ENCODE measurements around the gene FAM83G.
A peak's percentile ranks its signal among the peaks of the same experiment; 100 is the strongest.
"Not testable (repeated sequence)": the region's sequence is repeated elsewhere in the genome, so short reads cannot be mapped to it uniquely, and the experiment has no call there.

Gene FAM83G

DNA sequence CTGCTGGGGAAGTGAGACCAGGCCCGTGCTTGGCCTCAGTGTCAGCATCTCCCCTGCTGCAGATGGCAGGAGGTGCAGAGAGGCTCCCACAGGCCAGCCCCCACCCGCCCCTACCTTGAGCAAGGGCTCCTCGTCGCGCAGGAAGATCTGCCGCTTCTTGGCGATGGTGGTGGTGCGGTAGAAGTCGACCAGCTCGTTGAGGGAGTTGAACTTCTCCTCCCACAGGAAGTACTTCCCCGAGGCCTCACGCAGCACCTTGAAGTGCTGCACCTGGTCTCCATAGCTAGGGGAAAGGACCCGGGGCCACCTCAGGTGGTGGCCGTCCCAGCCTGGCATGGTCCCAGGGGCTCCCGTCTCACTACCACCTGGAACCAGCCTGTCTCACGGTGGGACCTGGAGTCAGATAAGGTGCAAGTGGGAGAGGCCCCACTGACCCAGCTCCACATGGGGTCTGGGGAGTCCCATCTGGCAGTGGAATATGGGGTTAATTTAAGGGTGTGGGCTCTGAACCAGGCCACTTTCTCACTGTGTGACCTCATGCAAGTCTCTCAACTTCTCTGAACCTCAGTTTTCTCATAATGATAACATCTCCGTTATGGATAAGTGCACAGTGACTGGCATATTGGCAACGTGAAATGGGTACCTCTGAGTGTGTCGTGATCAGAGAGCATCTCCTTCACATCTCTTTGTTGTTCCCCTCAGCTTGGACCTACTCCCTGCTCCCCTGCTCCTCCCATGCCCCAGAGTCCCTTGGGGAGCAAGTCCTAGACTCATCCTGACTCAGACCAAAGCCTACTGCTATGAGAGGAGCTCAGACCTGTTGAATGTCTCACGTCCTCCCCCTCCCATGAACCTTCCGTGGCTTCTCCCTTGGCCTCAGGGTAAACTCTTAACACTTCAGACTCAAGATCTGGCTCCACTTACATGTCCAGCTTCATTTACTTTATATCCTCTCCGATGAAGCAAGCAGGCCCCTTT lies 19.8 kb upstream of the FAM83G start:
- no peak for TF ChIP-seq TAF1 (IDR thresholded peaks at IDR 0.05; ENCODE audit: borderline replicate concordance, low read depth, low read length)
- no peak for DNase-seq (ENCODE audit: insufficient read length)
- FAIRE-seq = no peak

DNA sequence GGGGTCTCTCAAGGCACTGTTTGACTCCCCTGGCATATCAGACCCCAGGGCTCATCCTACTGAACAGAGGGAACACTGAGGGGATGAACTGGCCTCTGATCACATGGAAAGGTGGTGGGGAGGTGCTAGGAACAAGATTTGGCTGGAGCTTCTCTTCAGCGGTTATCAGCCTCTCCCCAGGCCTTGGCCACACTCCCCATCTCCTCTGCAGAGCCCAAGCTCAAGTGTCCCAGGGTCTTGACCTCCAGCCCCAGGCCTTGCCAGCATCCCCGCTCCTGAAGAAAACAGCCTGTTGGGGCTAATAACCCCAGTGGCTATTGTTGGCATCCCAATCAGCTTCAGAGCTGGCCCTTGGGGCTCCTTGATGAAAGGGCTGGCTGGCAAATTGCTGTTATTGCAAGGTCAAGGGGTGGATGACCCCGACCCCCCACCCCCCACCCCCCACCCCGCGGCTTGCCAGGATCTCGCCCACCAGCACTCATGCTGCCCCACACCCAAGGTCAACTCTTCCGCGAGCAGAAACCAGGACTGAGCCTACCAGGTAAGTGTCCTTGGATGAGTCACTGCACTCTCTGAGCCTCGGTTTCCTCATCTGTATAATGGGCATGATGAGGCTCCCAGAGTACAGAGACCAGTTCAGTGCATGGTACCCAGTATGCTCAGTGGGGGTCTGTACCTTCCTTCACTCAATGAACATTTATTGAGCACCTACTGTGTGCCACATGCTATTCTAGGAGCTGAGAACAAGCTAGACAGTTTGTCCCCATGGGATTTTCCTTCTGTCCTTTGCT lies 18.8 kb upstream of the FAM83G start:
- TF ChIP-seq TAF1 (IDR thresholded peaks at IDR 0.05; ENCODE audit: borderline replicate concordance, low read depth, low read length) (no peak), POLR2AphosphoS5 (IDR thresholded peaks at IDR 0.05; ENCODE audit: low read depth, low read length) (peak; percentile 3; the same call in 1 of the 2 replicates), POLR2A (IDR thresholded peaks at IDR 0.05; ENCODE audit: low read depth, low read length) (0 out of 2 replicates have a peak, but pooled peaks have one; percentile 17)
- no peak for FAIRE-seq
- DNase-seq (ENCODE audit: insufficient read length) = no peak

DNA sequence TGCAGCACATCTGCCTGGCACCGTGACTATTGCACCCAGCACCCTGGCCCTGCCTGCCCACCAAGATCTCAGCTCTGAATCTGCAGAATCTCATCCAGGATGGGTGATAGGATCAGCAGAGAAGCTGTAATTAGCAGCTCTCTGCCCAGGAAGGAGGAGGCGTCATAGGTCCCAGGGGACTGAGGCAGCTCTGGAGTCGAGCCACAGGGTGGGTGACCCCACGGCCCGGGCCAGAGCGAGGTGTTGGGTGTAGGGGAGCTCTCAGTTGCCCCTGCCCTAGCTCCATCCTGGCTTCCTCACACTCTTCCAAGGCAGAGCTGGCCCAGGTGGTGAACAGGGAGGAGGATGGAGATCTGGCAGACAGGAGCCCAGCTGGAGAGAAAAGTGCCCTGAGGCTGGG lies 18.2 kb upstream of the FAM83G start:
- FAIRE-seq = no peak
- no peak for DNase-seq (ENCODE audit: insufficient read length)
- TF ChIP-seq POLR2AphosphoS5 (IDR thresholded peaks at IDR 0.05; ENCODE audit: low read depth, low read length) (no peak), TAF1 (IDR thresholded peaks at IDR 0.05; ENCODE audit: borderline replicate concordance, low read depth, low read length) (no peak), POLR2A (IDR thresholded peaks at IDR 0.05; ENCODE audit: low read depth, low read length) (no peak)

DNA sequence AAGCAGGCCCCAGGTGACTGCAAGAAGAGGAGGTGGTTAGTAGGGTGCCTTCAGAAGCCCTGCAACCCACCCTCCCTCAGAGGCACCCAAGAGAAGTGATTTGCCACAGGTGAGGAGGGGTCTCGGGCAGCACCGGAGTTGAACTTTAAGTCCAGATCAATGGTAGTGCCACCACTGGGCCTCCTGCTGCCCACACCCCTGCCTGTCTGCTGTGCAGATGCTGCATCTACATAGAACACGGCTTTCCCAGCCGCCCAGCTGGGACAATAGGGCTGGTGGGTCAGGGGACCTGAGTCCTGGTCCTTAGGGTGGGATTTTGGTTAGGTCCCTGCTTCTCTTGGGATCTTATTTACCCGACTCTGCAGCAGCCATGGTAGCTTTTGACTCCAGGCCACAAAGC lies 17.6 kb upstream of the FAM83G start:
- no peak for FAIRE-seq
- no peak for DNase-seq (ENCODE audit: insufficient read length)
- no peak for TF ChIP-seq POLR2AphosphoS5 (IDR thresholded peaks at IDR 0.05; ENCODE audit: low read depth, low read length)
- no peak for TF ChIP-seq POLR2A (IDR thresholded peaks at IDR 0.05; ENCODE audit: low read depth, low read length)
- TF ChIP-seq TAF1 (IDR thresholded peaks at IDR 0.05; ENCODE audit: borderline replicate concordance, low read depth, low read length) = no peak

DNA sequence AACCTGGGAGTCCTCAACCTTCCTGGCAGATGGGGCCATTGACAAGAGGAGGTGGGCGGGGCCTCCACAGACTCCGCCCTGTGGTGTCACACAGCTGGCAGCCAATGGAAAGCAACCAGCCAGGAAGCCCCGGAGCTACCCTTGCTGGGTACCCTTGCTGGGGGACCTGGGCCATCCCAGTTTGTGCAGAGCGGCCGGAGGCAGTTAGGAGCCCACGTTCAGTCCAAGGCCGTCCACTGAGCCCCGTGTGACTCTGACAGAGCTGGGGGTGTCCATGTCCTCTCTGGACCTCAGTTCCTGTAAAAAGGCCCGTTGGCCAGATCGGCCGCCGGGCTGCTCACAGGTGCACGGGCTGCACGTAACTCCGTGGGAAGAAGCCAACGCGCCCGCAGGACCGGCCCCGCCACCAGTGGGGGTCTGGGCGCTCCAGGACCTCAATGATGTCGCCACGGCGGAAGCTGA lies 17.1 kb upstream of the FAM83G start:
- no peak for DNase-seq (ENCODE audit: insufficient read length)
- TF ChIP-seq POLR2A (IDR thresholded peaks at IDR 0.05; ENCODE audit: low read depth, low read length) (no peak), POLR2AphosphoS5 (IDR thresholded peaks at IDR 0.05; ENCODE audit: low read depth, low read length) (no peak), TAF1 (IDR thresholded peaks at IDR 0.05; ENCODE audit: borderline replicate concordance, low read depth, low read length) (no peak)
- peak; percentile 70 for FAIRE-seq

DNA sequence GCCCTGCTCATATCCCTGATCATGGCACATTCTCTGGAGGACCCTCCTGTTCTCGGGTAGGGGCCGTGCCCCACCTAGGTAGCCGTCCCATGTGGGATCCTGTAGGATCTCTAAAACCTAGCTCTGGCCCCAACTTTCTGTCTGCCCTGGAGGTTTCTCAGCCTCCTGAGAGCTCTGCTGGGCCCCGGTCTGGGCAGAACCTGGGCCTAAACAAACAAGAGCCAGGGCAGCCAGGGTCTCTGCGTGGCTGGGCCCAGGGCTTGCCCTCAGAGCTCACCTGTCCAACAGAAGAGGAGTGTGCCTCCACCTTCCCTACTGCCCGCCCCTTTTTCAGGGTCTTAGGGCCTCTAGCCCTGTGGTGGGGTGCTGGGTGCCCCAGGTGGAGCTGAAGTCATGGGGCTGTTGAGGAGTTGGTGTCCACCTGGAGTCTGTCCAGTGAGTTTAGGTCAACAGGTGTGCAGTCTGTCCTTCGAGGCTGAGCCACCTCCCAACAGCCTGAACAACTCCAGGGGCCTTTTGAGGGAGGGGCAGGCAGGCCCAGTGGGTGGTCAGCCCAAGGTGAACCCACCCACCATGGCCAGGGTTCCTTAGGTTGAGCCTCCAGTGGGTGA lies 16.6 kb upstream of the FAM83G start:
- FAIRE-seq = peak; percentile 62
- DNase-seq (ENCODE audit: insufficient read length) = not testable (repeated sequence)

DNA sequence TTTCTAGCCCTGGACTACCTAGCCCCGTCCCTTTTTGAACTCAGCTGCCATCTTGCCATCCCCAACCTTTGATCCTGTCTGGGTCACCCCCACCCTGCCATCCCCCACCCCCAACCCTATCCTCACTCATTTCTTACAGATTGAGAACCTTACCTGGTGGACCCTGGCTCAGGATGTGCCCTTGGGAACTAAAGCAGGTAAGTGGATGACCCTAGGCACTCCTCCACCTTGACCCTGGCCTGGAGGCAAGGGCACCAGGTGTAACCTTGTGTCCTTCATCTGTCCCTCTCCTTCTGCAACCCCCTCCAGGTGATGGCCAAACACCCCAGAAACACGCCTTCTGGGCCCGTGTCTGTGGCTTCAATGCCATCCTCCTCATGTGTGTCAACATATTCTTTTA lies 15.5 kb upstream of the FAM83G start:
- DNase-seq (ENCODE audit: insufficient read length) (no peak), FAIRE-seq (no peak)
- no peak for TF ChIP-seq POLR2A (IDR thresholded peaks at IDR 0.05; ENCODE audit: low read depth, low read length)
- TF ChIP-seq TAF1 (IDR thresholded peaks at IDR 0.05; ENCODE audit: borderline replicate concordance, low read depth, low read length) = no peak
- no peak for TF ChIP-seq POLR2AphosphoS5 (IDR thresholded peaks at IDR 0.05; ENCODE audit: low read depth, low read length)

DNA sequence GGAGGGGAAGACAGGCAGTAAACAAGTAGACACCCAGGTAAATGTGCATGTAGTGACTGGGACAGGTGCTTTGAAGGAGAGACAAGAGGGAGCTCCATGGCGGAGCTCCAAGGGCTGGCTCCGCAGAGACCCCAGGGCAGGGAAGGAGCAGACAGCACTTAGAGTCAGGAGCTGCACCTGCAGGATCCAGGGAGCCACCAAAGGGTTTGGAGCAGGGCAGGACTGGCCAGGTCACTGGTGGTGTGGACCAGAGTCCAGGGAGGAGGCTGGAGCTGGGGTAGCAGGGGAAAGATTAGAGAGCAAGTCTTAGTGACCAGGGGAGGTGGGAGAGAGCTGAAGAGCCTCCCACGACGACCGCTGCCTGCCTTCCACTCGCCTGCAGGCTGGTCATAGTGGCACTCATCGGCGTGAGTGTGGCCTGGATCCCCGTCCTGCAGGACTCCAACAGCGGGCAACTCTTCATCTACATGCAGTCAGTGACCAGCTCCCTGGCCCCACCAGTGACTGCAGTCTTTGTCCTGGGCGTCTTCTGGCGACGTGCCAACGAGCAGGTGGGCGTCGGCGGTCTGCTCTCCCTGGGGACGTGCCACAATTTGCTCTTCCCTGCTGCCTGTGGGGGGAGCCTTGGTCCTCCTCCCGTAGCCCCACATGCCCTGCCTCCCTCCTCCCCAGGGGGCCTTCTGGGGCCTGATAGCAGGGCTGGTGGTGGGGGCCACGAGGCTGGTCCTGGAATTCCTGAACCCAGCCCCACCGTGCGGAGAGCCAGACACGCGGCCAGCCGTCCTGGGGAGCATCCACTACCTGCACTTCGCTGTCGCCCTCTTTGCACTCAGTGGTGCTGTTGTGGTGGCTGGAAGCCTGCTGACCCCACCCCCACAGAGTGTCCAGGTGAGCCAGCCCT lies 14.7 kb upstream of the FAM83G start:
- DNase-seq (ENCODE audit: insufficient read length) (no peak), FAIRE-seq (no peak)
- TF ChIP-seq TAF1 (IDR thresholded peaks at IDR 0.05; ENCODE audit: borderline replicate concordance, low read depth, low read length) (no peak), POLR2AphosphoS5 (IDR thresholded peaks at IDR 0.05; ENCODE audit: low read depth, low read length) (peak; percentile 52; the same call in 1 of the 2 replicates), POLR2A (IDR thresholded peaks at IDR 0.05; ENCODE audit: low read depth, low read length) (0 out of 2 replicates have a peak, but pooled peaks have one; percentile 22)

DNA sequence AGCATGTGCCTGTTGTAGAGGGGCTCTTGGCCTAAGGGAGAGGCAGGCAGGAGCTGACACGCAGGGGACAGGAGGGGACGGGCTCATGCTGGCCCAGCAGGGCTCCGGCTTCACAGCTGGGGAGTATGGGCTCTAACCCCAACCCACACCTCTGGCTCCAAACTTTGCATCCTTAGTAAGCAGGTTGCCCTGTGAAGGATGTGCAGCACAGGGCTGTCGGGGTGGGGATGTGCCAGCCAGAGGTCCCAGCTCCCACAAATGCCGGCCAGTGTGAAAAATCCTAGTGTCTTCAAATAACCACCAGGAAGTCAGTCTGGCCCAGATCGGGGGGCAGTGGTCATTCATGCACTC lies 14.0 kb upstream of the FAM83G start:
- no peak for FAIRE-seq
- no peak for DNase-seq (ENCODE audit: insufficient read length)
- no peak for TF ChIP-seq POLR2A (IDR thresholded peaks at IDR 0.05; ENCODE audit: low read depth, low read length)
- no peak for TF ChIP-seq TAF1 (IDR thresholded peaks at IDR 0.05; ENCODE audit: borderline replicate concordance, low read depth, low read length)
- no peak for TF ChIP-seq POLR2AphosphoS5 (IDR thresholded peaks at IDR 0.05; ENCODE audit: low read depth, low read length)

DNA sequence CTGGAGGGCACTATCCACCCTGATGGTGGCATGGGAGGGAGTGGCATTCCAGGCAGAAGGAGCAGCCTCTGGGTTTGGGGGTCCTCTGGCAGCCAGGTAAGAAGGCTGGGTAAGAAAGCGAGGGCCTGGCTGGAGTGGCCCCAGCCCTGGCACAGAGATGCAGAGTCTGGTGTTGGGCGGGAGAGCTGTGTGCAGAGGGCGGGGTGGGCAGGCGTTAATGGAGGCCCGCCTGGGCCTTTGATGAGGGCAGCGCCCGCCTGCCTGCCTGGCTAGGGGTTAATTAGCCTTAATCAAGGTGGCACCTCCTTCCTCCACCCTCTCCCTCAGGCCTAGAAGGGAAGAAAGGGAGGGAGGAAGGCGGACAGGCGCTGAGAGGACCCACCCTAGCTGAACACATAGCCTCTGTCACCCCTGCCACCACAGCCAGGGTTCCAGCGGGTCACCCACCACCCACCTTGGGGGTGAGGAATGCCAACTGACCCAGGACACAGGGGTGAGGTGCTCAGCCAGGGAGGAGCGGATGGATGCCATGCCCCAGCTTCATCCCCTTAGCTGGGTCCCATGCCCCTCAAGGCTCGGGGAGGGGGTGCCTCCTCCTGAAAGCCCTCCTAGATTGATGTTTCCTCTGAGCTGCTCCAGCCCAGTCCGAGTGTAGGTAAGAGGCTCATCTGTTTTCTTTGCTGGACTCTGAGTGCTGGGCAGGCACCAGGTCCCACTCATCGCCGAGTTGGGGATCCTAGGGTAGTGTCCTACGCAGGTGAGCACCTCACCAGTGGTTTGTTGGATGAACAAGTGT lies 13.4 kb upstream of the FAM83G start:
- FAIRE-seq (no peak), DNase-seq (ENCODE audit: insufficient read length) (no peak)
- TF ChIP-seq POLR2A (IDR thresholded peaks at IDR 0.05; ENCODE audit: low read depth, low read length) (no peak), POLR2AphosphoS5 (IDR thresholded peaks at IDR 0.05; ENCODE audit: low read depth, low read length) (peak; percentile 66; the same call in 1 of the 2 replicates), TAF1 (IDR thresholded peaks at IDR 0.05; ENCODE audit: borderline replicate concordance, low read depth, low read length) (no peak)

Measured in GM12892 (cell line).